Measurements from ENCODE around the gene DCBLD1. TPM values are rescaled to one million over a fixed set of nuclear protein-coding genes. Genes with fewer than 3 reads are reported as not detected.

The DCBLD1 gene
- polyA plus RNA-seq, 3 donors: 2.9 to 3.3 (median 3.1) TPM

DNA sequence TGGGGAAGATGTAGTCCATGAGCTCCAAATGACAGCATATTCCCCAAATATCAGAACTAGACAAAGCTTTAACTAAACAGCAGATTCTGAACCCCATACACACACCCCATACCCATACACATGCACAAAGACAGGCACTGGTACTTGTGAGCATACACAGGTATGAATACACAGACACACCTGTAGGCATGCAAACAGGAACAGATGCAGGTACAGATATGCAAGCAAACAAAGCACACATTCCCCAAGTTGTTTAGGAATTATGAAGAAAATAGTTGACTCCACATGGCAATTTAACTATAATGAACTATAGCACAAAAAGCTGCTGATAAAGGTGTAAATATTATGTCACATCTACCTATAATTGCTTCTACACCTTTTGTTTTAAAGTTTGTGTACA is 103.2 kb downstream of the DCBLD1 start:
- Histone ChIP-seq H2AFZ (ENCODE audit: insufficient read depth, low read depth, low read length, poor library complexity, severe bottlenecking) (no peak overlapping the region), H3K9ac (ENCODE audit: insufficient read depth, low read length, poor library complexity, severe bottlenecking) (no peak overlapping the region), H3K36me3 (replicated peaks in 1 of 2; ENCODE audit: control insufficient read depth in 1 of 2, insufficient read depth in 2 of 2, low read length in 2 of 2) (peaks cover 7 to 43% of the 10 kb centered on the region in 2 donors), H3K4me1 (ENCODE audit: control insufficient read depth in 1 of 2, insufficient read depth in 2 of 2, low read length in 2 of 2) (no peaks in the 10 kb centered on the region), H4K20me1 (ENCODE audit: insufficient read depth, low read length) (peaks cover 44% of the 10 kb centered on the region), H3K79me2 (ENCODE audit: insufficient read depth, low read length) (peaks cover 52% of the 10 kb centered on the region), H3K4me3 (replicated peaks in 1 of 3; ENCODE audit: low read depth in 2 of 3, low read length in 3 of 3) (no peak overlapping the region), H3K4me2 (replicated peaks; ENCODE audit: extremely low read depth, low read length, poor library complexity, severe bottlenecking) (no peak overlapping the region), H3K9me3 (replicated peaks in 1 of 2; ENCODE audit: control insufficient read depth in 1 of 2, insufficient read depth in 1 of 2, low read length in 2 of 2) (no peaks in the 10 kb centered on the region), H3K27ac (ENCODE audit: low read depth in 1 of 2, low read length in 2 of 2) (no peak overlapping the region), H3K27me3 (ENCODE audit: control insufficient read depth in 2 of 2, insufficient read depth in 2 of 2, low read length in 2 of 2) (no peaks in the 10 kb centered on the region)
- no peak overlapping the region for H3K4me3 Mint-ChIP-seq
- no peak overlapping the region for H3K27ac Mint-ChIP-seq
- peaks cover 0 to 2% (median 0%) of the 10 kb centered on the region in 3 donors for H3K27me3 Mint-ChIP-seq (ENCODE audit: low read depth in 3 of 3)
- no peaks in the 10 kb centered on the region for H3K4me1 Mint-ChIP-seq
- peaks cover 31 to 37% of the 10 kb centered on the region in 2 donors for H3K36me3 Mint-ChIP-seq
- no peaks in the 10 kb centered on the region for H3K9me3 Mint-ChIP-seq
- TF ChIP-seq, protein P1, sequence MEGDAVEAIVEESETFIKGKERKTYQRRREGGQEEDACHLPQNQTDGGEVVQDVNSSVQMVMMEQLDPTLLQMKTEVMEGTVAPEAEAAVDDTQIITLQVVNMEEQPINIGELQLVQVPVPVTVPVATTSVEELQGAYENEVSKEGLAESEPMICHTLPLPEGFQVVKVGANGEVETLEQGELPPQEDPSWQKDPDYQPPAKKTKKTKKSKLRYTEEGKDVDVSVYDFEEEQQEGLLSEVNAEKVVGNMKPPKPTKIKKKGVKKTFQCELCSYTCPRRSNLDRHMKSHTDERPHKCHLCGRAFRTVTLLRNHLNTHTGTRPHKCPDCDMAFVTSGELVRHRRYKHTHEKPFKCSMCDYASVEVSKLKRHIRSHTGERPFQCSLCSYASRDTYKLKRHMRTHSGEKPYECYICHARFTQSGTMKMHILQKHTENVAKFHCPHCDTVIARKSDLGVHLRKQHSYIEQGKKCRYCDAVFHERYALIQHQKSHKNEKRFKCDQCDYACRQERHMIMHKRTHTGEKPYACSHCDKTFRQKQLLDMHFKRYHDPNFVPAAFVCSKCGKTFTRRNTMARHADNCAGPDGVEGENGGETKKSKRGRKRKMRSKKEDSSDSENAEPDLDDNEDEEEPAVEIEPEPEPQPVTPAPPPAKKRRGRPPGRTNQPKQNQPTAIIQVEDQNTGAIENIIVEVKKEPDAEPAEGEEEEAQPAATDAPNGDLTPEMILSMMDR (IDR thresholded peaks at IDR 0.05): no peak
- no peak for DNase-seq
- intact Hi-C loops (cut with micrococcal nuclease): no loop called here

DNA sequence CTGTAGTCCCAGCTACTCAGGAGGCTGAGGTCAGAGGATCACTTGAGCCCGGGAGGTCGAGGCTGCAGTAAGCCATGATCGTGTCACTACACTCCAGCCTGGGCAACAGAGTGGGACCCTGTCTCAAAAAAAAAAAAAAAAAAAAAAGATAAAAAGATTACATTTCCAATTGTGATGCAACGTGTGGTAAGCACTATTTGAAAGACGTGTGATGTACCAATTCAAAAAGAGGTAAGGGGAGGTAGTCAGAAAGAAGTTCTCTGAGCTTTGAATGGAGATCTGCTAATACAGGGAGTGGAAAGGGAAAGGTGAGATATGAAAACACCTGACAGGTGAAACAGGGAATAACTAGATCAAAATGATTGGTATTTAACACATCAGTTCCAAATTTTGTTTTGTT is 108.0 kb downstream of the DCBLD1 start:
- H3K79me2 ChIP-seq (ENCODE audit: insufficient read depth, low read length): peaks cover 61% of the 10 kb centered on the region
- no peak overlapping the region for H2AFZ ChIP-seq (ENCODE audit: insufficient read depth, low read depth, low read length, poor library complexity, severe bottlenecking)
- no peak overlapping the region for H3K27ac Mint-ChIP-seq
- no peak overlapping the region for H3K4me3 Mint-ChIP-seq
- H3K9ac ChIP-seq (ENCODE audit: insufficient read depth, low read length, poor library complexity, severe bottlenecking): no peak overlapping the region
- WGBS (ENCODE audit: insufficient coverage): no CpG with 5 or more reads among the region's 5 CpGs
- H3K4me1 Mint-ChIP-seq: no peaks in the 10 kb centered on the region
- H3K36me3 ChIP-seq (replicated peaks in 1 of 2; ENCODE audit: control insufficient read depth in 1 of 2, insufficient read depth in 2 of 2, low read length in 2 of 2): peaks cover 7 to 24% of the 10 kb centered on the region in 2 donors
- H3K36me3 Mint-ChIP-seq: peaks cover 20 to 23% of the 10 kb centered on the region in 2 donors
- no peaks in the 10 kb centered on the region for H3K27me3 ChIP-seq (ENCODE audit: control insufficient read depth in 2 of 2, insufficient read depth in 2 of 2, low read length in 2 of 2)
- TF ChIP-seq, protein P1 (IDR thresholded peaks at IDR 0.05): no peak
- H3K9me3 ChIP-seq (replicated peaks in 1 of 2; ENCODE audit: control insufficient read depth in 1 of 2, insufficient read depth in 1 of 2, low read length in 2 of 2): no peaks in the 10 kb centered on the region
- H4K20me1 ChIP-seq (ENCODE audit: insufficient read depth, low read length): peaks cover 46% of the 10 kb centered on the region
- no peak overlapping the region for H3K4me2 ChIP-seq (replicated peaks; ENCODE audit: extremely low read depth, low read length, poor library complexity, severe bottlenecking)
- no peaks in the 10 kb centered on the region for H3K9me3 Mint-ChIP-seq
- H3K27ac ChIP-seq (ENCODE audit: low read depth in 1 of 2, low read length in 2 of 2): no peak overlapping the region
- no peak for DNase-seq
- H3K4me3 ChIP-seq (replicated peaks in 1 of 3; ENCODE audit: low read depth in 2 of 3, low read length in 3 of 3): no peak overlapping the region
- intact Hi-C loops (cut with micrococcal nuclease): no loop called here
- H3K27me3 Mint-ChIP-seq (ENCODE audit: low read depth in 3 of 3): peaks cover 0 to 2% (median 0%) of the 10 kb centered on the region in 3 donors
- no peaks in the 10 kb centered on the region for H3K4me1 ChIP-seq (ENCODE audit: control insufficient read depth in 1 of 2, insufficient read depth in 2 of 2, low read length in 2 of 2)

All from CD14-positive monocyte (primary cell).